GM23248 (cell line): ENCODE measurements around the gene SALL4.

Experiments used
- EZH2 ChIP-seq: fragments of 200-600 bp; sonication (generic); IDR thresholded peaks from 2 replicates; pipeline ENCODE4 v1.6.1; 2018; ENCODE audit warnings: antibody characterized with exemption, mild to moderate bottlenecking; ENCODE audit not compliant: insufficient read depth, poor library complexity, severe bottlenecking
- EZH2phosphoT487 ChIP-seq: fragments of 200-600 bp; sonication (generic); IDR thresholded peaks from 2 replicates; pipeline ENCODE4 v1.6.1; 2018; ENCODE audit warnings: antibody characterized with exemption, moderate library complexity, mild to moderate bottlenecking, low read depth; ENCODE audit not compliant: insufficient read depth

DNA sequence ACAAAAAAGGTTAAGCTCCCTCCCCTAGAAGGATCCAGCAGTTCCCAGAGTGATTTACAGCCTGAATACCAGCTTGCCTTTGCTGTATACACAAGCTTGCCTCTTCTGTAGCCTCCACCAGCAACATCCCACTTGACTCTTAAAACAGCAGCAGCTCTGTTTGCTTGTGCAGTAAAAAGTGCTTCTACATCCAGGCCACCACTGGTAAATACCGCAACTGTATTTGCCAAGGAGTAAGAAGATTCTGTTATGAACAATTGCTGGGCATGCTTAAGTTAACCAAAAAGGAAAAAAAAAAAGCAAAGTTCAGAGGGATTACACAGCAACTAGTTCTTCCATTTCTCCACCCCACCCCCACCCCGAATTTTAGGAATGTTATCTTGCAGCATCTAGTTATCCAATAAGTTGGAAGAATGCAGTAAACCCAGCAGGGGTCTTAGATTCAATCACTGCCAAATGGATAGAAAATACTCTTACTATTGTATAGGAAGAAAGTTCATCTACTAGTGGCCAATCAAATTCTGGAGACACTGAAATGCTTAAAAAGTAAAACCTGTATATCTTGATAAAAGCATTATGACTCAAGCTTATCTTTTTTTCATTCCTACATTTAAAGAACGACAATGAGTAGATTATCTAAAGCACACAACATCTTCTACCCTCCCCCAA lies 4.8 kb downstream of the SALL4 start:
- TF ChIP-seq EZH2phosphoT487 (no peak), EZH2 (no peak)
